Heart left ventricle (tissue), 13 donors: ENCODE results near the gene TSSK3.

Source experiments
- CTCF ChIP-seq, 12 donors: fragments of 200-600 bp; sonication (generic) in 4 of 12; IDR thresholded peaks; one replicate each; pipeline versions ENCODE4 v1.5.0 to v1.8.0; 2018 to 2022; ENCODE audit warnings: antibody characterized with exemption in 12 of 12, mild to moderate bottlenecking in 5 of 12
- POLR2A ChIP-seq, 2 donors: fragments of 450-650 bp; IDR thresholded peaks; one replicate each; pipeline ENCODE4 v1.6.1; 2017; ENCODE audit warnings: antibody characterized with exemption in 2 of 2, mild to moderate bottlenecking in 2 of 2, moderate library complexity in 2 of 2
- donor health status: ischemic (EF 13 %, LVEDD 7.1; RV severe dilation, severe dysfunction).
- donor health status: DM: no; HTN: yes; CAD: no.
- donor health status: DM: no; HTN: no; CAD: no.
- donor health status: ischemic (EF 25% LVEDD 6.9; RV normal size, moderate dysfunction).
- donor health status: ischemic (EF 25% LVEDD 5.7; RV mildly dilated, moderate dysfunction).
- donor health status: ischemic (EF 35%, LVEDD 5.7; RV mildly dilated, moderate dysfunction).
- donor health status: nonischemic (EF 11% LVEDD 7.7; RV severe dilation, severe dysfunction).
- donor health status: DM: yes; HTN: yes; CAD: no.
- donor health status: PGD.
- donor health status: ischemic (EF 29% LVEDD 5.4; RV normal size, mild dysfunction).
- donor health status: nonischemic (EF 23%, LVEDD 6.1; RV moderate dilation, normal function).

DNA sequence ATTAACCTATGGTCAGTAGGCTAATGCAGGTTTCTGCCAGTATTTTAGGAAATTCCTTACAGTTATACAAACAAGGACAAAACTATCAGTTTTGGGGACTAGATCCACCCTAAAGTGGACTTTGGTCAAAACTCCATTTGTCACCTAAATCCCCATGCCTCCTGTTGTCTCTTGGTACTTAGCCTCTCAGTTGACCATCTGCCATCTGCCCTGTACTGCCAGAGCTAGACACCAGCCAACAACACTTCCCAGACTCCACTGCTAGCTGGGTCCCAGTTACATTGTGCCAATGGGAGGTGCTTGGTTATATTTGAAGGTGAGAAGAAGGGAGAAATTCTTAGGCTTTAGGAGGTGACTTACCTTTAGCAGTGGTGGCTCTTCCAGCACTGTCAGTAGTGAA lies 48.9 kb downstream of the TSSK3 start:
- TF ChIP-seq CTCF (IDR thresholded peaks at IDR 0.05) (no peak), POLR2A (IDR thresholded peaks at IDR 0.05) (no peak)
